Smooth muscle cell of bladder (primary cell): ENCODE data around the gene HOXA11. TPM values are rescaled to one million over a fixed set of nuclear protein-coding genes. Genes with fewer than 3 reads are reported as not detected.

Experiments
- total RNA-seq: library from RNA; depleted of rRNA; stranded (reverse); fragments of >200 nt; gene quantifications from 2 replicates; pipeline ENCODE4 v1.2.3, GENCODE V29; 2014

The HOXA11 gene
- total RNA-seq, result 8.5 and 9.6 TPM in 2 replicates

DNA sequence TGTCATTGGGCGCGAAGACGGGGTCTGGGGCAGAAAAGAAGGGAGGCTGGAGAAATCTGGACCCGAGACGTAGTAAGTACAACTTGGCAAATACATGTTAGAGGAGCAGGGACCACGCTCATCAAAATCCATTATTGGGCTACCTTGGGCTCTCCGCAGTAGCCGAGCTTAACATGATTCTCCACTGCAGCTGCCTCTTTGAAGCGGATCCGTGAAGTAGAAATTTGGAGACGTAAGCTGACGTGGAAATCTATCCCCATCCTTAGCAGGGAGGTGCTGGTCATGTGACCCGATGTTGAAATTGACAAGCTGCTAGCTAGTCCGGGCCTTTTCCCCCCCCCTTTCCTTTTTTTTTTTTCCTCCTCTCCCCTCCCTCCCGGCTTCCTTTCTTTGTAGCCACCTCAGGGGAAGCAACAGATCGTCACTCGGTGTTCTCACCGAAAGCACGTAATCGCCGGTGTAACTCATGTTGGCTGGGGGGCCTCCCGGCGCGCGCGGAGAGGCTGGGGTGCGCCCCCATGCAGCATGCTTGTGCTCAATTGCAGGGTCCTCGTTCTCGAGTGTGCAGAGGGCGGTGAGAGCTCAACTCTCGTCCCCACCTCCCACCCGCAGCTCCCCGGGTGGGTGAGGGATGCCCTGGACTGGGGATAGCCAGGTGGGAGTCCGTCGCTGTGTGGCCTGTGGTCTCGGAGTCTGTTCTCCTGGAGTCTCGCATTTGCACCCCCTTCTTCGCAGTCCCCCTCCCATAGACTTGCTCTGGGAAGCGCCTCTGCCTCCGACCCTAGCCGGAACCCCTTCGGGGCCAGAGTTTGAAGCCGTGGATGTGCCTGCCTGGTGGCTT, at the start of gene HOXA11:
Gene HOXA11 (minus strand): TSS at position 220 of the 841 bp plus-strand sequence. CDS start 88 bp downstream, at position 132.

DNA sequence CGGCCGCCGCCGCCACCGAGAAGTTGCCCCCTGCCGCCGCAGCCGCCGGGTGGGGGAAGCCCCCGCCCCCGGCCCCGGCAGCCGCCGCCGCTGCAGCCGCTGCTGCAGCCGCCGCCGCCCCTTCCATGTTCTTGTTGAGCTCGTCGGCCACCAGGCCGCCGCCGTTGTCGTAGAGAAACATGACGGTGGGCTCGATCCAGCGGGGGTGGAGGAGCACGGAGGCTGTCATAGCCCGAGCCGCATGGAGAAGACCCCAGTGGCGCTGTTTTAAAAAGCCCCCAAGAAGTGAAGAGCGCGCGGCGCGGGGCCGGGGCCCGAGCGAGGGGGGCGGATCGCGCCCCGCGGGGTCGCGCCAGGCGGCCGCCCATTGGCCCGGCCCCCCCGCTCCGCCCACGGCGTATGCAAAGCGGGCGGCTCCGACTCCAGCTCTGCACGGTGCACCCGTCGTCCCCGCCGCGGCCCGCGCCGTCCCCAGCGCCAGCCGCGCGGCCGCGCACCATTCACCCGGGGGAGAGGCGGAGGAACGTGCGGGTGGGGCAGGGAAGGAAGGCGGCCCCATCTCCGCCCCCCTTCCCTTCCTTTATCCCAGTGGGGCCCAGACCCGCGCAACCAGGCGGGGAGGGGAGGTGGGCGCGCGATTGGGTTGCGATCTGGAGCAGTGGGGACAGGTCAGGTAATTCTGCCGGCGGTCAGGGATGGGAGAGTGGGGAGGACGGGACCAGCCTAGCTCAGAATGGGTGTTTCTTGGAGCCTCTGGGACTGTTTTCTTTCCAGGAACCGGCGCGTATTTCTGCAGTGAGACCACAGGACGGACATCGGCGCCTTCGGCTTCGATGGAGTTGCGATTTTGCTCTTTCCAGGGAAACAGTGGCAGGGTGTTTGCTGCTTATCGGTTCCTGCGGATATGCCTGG, 15.1 kb upstream of the HOXA11 start, which contains the start of gene HOXA13:
Gene HOXA13 (minus strand): TSS at position 243 of the 912 bp plus-strand sequence. CDS start 14 bp downstream, at position 229.

DNA sequence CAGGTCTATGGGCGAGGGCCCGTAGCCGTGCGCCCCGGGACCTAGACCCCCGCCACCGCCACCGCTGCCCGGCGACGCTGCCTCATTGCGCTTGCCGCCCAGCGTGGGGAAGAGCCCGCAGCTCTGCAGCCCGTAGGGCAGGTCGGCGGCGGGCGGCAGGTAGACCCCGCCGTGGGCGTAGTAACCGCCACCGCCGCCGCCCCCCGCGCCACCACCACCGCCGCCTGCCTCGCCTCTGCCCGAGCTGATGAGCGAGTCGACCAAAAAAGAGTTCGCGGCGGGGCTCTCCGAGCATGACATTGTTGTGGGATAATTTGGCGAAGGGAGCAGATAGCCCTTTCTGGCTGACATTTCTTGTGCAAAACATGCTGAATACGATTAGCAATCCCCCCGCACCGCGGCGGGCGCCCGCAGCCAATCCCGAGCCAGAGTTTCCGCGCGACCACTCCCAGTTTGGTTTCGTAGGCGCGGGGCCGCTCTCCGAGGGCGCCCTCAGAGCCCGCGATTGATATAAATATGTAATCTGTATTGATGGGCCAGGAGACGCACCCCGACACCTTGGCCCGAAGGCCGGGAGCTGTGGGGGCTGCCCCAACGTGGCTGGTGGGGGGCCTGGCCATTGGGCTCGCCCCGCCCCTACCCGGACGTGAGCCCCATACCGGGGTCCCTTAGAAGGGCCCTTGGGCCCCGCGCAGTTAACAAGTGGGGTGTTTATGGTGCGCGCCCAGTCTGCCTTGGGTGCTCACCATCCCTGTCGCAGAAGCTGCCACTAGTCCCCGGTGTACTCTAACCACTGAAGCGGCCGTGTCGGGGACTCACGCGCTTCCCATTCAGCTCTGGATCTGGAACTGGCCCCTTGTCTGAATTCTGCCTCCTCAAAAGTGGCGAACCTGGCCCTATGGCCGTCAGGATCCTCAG, 10.8 kb downstream of the HOXA11 start, which contains the start of gene HOXA10:
Gene HOXA10 (minus strand): TSS at position 365 of the 918 bp plus-strand sequence. CDS start 14 bp downstream, at position 351.

DNA sequence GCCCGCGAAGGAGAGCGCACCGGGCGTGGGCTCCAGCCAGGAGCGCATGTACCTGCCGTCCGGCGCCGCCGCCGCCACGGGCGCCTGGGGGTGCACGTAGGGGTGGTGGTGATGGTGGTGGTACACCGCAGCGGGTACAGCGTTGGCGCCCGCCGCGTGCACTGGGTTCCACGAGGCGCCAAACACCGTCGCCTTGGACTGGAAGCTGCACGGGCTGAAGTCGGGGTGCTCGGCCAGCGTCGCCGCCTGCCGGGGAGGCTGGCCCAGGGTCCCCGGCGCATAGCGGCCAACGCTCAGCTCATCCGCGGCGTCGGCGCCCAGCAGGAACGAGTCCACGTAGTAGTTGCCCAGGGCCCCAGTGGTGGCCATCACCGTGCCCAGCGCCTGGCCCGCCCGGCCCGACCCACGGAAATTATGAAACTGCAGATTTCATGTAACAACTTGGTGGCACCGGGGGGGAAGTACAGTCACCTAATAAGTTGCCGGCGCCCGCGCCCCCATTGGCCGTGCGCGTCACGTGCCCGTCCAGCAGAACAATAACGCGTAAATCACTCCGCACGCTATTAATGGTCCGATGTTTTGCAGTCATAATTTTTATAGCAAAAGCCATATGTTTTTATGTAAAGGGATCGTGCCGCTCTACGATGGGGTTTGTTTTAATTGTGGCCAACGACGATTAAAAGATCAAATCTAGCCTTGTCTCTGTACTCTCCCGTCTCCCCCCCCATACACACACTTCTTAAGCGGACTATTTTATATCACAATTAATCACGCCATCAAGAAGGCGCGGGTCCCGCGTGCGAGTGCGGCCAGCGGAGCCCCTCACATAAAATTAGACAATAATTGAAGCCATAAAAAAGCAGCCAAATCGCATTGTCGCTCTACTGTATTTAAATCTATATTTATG, 19.7 kb downstream of the HOXA11 start, which contains the start of gene HOXA9:
Gene HOXA9 (minus strand): TSS at position 449 of the 907 bp plus-strand sequence. CDS start 80 bp downstream, at position 369.

DNA sequence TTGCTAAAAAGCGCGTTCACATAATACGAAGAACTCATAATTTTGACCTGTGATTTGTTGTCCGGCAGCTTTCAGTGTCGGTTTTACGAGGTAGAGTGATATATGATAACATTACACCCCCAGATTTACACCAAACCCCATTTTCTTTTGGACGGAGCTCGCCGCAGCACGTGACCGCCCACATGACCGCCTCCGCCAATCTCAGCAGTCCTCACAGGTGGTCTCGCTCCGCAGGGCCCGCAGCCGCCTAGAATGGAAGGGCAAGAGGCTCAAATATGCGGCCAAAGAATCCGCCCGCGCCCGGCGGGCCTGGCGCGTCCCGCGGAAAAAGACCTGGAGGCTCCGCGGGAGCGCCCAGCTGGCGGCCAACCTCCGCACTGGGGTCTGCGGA, 28.5 kb downstream of the HOXA11 start, which contains the start of gene HOXA7:
Gene HOXA7 (minus strand): TSS at position 168 of the 391 bp plus-strand sequence. CDS start 130 bp downstream, at position 38.

DNA sequence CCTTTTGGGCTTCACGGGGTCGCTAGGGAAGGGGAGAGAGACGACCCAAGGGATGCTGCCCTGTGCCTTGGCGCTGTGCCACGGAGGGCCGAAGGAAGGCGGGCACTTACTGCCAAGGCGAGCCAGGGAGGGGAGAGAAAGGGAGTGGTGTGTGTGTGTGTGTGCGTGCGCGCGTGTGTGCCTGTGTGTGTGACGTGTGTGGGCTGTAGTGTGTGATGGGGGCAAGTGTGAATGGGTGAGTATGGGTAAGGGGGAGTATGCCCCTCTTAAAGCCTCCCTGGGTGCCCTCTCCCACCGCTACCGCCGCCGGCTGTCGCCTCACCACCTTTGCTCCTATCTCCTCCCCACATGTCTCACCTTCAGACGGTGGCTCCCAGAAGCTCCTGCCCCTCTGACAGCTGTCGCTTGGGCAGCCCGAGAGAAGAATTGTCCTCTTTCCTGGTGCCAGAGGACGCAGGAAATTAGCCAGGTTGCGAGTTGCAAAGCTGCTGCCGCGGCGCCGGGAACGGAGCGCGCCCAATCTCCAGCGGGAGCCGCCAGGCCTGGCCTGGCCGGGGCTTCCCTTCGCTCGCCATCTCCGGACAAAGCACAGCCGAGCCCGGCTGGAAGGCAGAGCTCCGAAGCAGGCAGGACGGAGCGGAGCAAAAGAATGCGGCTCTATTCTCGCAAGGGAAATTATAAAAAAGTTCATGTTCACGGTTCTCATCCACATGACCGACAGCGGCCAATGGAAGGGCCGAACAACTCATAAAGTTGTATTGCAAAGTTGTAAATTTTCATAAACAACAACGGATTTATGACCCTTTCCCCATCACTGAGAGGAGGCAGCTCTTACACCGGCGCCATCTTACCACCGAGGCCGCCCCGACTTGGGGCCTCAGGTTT, 32.9 kb downstream of the HOXA11 start, which contains the start of gene HOXA3:
Gene HOXA3 (minus strand): TSS at position 653 of the 885 bp plus-strand sequence. CDS start 41,943 bp downstream, outside the sequence.

DNA sequence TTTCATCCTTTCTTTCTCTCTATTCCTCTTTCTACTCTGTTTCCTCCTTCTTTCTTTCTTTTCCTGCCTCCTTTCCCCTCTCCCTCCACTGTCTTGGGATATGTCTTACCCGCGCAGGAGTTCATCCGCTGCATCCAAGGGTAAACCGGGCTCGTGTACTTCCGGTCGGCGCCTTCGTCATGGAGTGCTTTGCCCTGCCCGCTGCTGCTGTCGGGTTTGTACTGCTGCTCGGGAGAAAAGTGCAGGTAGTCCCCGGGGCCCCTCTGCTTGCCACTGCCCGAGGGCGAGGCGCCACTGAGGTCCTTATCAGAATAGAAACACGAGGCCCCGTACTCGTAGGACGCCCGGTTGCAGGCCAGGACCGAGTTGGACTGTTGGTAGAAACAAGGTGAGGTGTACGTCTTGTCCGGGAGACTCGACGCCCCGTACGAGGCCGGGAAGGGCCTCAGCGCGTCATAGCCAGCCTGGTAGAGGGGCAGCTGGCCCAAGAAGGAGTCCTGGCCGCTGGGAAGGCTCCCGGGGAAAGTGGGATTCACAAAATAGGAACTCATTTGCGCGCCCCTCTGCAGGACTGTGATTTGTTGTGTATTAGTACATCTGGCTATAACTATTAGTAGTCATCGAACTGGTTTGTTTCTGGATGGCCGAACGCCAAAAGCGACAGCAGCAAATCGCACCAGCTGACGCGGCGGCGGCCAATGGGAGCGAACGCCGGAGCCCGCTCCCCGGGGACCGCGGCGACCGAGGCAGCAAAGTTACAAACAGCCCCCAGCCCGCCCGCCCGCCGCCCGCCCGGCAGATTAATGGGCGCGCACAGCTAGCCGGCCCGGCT, 37.6 kb downstream of the HOXA11 start, which contains the start of gene HOXA6:
Gene HOXA6 (minus strand): TSS at position 576 of the 832 bp plus-strand sequence. CDS start 25 bp downstream, at position 551.

DNA sequence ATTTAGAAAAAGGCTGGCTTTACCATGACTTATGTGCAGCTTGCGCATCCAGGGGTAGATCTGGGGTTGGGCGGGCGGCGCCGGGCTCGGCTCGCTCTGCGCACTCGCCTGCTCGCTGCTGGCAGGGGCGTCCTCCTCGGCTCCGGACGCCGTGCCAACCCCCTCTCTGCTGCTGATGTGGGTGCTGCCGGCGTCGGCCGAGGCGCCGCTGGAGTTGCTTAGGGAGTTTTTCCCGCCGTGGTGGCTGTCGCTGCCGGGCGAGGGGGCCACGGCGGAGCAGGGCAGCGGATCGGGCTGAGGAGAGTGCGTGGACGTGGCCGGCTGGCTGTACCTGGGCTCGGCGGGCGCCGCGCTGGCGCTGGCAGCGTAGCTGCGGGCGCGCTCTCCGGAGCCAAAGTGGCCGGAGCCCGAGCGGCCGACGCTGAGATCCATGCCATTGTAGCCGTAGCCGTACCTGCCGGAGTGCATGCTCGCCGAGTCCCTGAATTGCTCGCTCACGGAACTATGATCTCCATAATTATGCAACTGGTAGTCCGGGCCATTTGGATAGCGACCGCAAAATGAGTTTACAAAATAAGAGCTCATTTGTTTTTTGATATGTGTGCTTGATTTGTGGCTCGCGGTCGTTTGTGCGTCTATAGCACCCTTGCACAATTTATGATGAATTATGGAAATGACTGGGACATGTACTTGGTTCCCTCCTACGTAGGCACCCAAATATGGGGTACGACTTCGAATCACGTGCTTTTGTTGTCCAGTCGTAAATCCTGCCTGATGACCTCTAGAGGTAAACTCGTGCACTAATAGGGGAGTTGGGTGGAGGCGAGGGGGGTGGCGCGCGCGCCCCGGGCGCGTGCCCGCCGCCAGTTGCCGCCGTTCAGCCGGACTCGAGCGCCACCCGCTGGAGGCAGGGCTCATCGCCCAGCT, 41.7 kb downstream of the HOXA11 start, which contains the start of gene HOXA5:
Gene HOXA5 (minus strand): TSS at position 659 of the 927 bp plus-strand sequence. CDS start 74 bp downstream, at position 585.

Other genes with a start within 250 kb of the HOXA11 start
- 0.28 and 1.00 TPM in 2 replicates for gene HOXA1, start 89.2 kb downstream of the HOXA11 start, total RNA-seq
- gene HOXA2, start 82.5 kb downstream of the HOXA11 start, total RNA-seq, result 0.18 and 0.28 TPM in 2 replicates
- gene HOXA4, start 54.5 kb downstream of the HOXA11 start, total RNA-seq, result 0.14 and 0.28 TPM in 2 replicates
- gene HOXA5, start 41.6 kb downstream of the HOXA11 start, total RNA-seq, result 1.4 and 1.6 TPM in 2 replicates
- gene HOXA6, start 37.5 kb downstream of the HOXA11 start, total RNA-seq, result 3.4 and 4.4 TPM in 2 replicates
- 1.8 and 3.2 TPM in 2 replicates for gene HOXA3, start 32.6 kb downstream of the HOXA11 start, total RNA-seq
- 1.00 and 1.6 TPM in 2 replicates for gene HOXA7, start 28.6 kb downstream of the HOXA11 start, total RNA-seq
- 5.8 and 7.9 TPM in 2 replicates for gene HOXA9, start 19.7 kb downstream of the HOXA11 start, total RNA-seq
- 6.5 and 11.8 TPM in 2 replicates for gene HOXA10, start 10.9 kb downstream of the HOXA11 start, total RNA-seq
- gene HOXA13, start 14.9 kb upstream of the HOXA11 start, total RNA-seq, result 5.7 and 7.9 TPM in 2 replicates
- under 0.01 TPM in 1 of 2 replicates, not detected in the other for gene EVX1, start 57.6 kb upstream of the HOXA11 start, total RNA-seq